Upper lobe of left lung (tissue), 4 donors: Measurements from ENCODE around the gene VAC14.

Source experiments
- POLR2A ChIP-seq, 4 donors: fragments of 450-650 bp; IDR thresholded peaks; one replicate each; pipeline ENCODE4 v1.5.1; 2016 to 2017; ENCODE audit warnings: antibody characterized with exemption in 4 of 4, mild to moderate bottlenecking in 2 of 4
- POLR2AphosphoS5 ChIP-seq, 2 donors: sonication (generic); formaldehyde crosslinking; IDR thresholded peaks; one replicate each; pipeline ENCODE4 v1.5.1; 2017; ENCODE audit warnings: antibody characterized with exemption in 2 of 2
- TF ChIP-seq, protein P1 (sequence below), 6 experiments: fragments of 450-650 bp in 4 of 6; fragments of 200-600 bp in 2 of 6; sonication (generic) in 2 of 6; IDR thresholded peaks; one replicate each; pipeline ENCODE4 v1.5.1; 2016 to 2019; ENCODE audit warnings: antibody characterized with exemption in 6 of 6

DNA sequence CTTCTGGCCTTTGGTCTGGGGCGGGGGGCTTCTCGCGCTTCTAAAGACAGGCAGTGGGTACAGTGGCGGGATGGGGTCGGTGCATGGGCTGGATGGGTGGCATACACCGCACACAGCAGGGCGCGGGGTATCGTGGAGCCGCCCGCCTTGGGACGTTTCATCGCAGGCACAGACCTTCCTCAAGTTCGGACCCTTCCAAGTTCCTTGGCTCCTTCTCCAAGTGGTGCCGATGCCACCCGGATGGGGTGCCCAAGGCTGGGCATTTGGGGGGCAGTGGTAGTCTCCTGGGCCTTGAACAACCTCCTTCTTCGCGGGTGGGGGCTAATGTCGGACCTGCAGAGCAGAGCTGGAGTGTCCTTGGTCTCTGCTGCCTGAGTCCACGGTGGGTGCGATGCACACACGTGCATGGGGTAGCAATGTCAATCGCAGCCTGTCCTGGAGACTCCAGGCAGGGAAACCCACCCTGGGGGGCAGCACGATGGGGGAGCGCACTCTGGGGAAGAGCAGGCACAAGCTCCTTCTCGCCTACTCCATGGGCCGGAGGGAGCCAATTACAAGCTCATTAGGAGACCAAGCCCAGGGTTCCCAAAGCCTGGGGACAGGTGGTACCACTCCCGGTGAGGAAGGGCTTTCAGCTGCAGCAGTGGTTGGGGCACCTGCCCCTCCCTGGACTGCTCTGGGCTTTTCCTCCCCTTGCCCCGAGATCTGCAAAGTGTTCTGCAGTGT, 114.4 kb downstream of the VAC14 start:
- TF ChIP-seq, protein P1, sequence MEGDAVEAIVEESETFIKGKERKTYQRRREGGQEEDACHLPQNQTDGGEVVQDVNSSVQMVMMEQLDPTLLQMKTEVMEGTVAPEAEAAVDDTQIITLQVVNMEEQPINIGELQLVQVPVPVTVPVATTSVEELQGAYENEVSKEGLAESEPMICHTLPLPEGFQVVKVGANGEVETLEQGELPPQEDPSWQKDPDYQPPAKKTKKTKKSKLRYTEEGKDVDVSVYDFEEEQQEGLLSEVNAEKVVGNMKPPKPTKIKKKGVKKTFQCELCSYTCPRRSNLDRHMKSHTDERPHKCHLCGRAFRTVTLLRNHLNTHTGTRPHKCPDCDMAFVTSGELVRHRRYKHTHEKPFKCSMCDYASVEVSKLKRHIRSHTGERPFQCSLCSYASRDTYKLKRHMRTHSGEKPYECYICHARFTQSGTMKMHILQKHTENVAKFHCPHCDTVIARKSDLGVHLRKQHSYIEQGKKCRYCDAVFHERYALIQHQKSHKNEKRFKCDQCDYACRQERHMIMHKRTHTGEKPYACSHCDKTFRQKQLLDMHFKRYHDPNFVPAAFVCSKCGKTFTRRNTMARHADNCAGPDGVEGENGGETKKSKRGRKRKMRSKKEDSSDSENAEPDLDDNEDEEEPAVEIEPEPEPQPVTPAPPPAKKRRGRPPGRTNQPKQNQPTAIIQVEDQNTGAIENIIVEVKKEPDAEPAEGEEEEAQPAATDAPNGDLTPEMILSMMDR (IDR thresholded peaks at IDR 0.05), result peak in 1 of 6 experiments; percentile 13
- TF ChIP-seq POLR2AphosphoS5 (IDR thresholded peaks at IDR 0.05), result no peak
- peak in 1 of 4 donors; percentile 5 for TF ChIP-seq POLR2A (IDR thresholded peaks at IDR 0.05)
